ENCODE data around the gene AMFR. TPM values are rescaled to one million over a fixed set of nuclear protein-coding genes. Genes with fewer than 3 reads are reported as not detected.

Gene AMFR
- total and polyA plus RNA-seq, 8 donors, result 29.2 to 64.2 (median 47.3) TPM

DNA sequence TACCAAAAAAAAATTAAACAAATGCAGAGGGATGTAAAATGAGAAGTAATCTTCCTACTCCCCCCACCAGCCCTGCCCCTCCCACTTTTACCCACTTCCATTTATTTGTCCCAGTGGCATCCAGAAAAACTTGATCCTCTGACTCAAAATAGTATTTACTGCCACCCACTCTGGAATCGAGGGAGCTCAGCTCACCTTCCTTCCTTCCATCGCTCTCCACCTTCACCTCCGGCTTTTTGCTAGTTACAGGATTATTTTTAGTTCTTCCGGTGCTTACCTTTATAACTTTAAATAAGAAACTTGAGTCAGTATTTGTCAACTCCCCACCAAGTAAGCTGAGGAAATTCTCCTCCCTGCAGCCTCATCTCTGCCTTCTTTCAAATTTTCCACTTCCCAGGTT is 94.9 kb downstream of the AMFR start:
- FAIRE-seq (no peak), DNase-seq (no peak), ATAC-seq (no peak)
- Histone ChIP-seq H3K4me3 (no peak overlapping the region), H3K27me3 (no peaks in the 10 kb centered on the region), H3K4me1 (no peaks in the 10 kb centered on the region), H3K36me3 (no peaks in the 10 kb centered on the region), H3K9me3 (no peaks in the 10 kb centered on the region), H3K27ac (no peak overlapping the region)
- TF ChIP-seq, protein P1, sequence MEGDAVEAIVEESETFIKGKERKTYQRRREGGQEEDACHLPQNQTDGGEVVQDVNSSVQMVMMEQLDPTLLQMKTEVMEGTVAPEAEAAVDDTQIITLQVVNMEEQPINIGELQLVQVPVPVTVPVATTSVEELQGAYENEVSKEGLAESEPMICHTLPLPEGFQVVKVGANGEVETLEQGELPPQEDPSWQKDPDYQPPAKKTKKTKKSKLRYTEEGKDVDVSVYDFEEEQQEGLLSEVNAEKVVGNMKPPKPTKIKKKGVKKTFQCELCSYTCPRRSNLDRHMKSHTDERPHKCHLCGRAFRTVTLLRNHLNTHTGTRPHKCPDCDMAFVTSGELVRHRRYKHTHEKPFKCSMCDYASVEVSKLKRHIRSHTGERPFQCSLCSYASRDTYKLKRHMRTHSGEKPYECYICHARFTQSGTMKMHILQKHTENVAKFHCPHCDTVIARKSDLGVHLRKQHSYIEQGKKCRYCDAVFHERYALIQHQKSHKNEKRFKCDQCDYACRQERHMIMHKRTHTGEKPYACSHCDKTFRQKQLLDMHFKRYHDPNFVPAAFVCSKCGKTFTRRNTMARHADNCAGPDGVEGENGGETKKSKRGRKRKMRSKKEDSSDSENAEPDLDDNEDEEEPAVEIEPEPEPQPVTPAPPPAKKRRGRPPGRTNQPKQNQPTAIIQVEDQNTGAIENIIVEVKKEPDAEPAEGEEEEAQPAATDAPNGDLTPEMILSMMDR (IDR thresholded peaks at IDR 0.05), result no peak
- intact Hi-C loops (cut with DNase I), result no loop called here
- 72 to 80% methylated on average over 4 of the region's 4 CpGs for WGBS, 2 donors

GRCh38 chr16:56329887-56330286 is 95.5 kb downstream of the AMFR start:
- no peaks in the 10 kb centered on the region for H3K27me3 ChIP-seq
- intact Hi-C loops (cut with DNase I), result no loop called here
- H3K9me3 ChIP-seq, result no peaks in the 10 kb centered on the region
- FAIRE-seq (no peak), ATAC-seq (no peak), DNase-seq (peak in 1 of 6 donors; percentile 29)
- no peak overlapping the region for H3K27ac ChIP-seq
- no peaks in the 10 kb centered on the region for H3K36me3 ChIP-seq
- H3K4me3 ChIP-seq, result no peak overlapping the region
- TF ChIP-seq, protein P1 (IDR thresholded peaks at IDR 0.05), result no peak
- WGBS, 2 donors, result 70 to 74% methylated on average over 9 of the region's 9 CpGs
- no peaks in the 10 kb centered on the region for H3K4me1 ChIP-seq

DNA sequence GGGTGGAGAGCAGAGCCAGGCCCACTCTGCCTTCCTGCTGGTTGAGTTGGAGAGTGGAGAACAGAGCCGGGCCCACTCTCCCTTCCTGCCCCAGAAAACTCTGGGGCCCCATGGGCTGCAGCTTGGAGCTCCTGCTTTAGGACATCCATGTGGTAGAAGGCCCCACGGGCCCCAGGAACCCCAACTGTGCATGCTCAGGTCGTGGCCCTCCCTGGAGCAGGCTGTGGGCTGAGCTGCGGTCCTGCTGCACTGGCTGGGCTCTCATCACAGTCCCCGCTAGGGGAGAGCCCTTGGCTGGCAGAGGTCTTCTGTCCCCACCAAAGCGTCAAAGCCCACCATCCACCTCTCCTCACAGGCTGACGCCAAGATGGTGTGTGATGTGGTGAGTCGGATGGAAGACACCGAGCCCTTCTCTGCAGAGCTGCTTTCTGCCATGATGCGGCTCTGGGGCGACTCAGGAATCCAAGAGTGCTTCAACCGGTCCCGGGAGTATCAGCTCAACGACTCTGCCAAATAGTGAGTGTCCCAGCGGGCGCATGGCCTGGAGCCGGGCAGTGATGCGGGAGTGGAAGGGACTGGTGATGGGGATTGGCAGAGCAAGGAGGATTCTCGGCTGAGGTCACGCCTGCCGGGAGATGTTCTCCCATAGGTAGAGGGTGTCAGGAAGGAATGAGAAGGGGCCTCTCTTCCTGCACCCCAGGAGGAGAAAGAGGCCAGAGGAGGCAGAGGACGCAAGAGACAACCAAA is 96.9 kb downstream of the AMFR start:
- ATAC-seq (no peak), DNase-seq (peak in 1 of 6 donors; percentile 36), FAIRE-seq (no peak)
- Histone ChIP-seq H3K27ac (no peak overlapping the region), H3K4me3 (no peak overlapping the region), H3K9me3 (no peaks in the 10 kb centered on the region), H3K27me3 (no peaks in the 10 kb centered on the region), H3K4me1 (no peaks in the 10 kb centered on the region), H3K36me3 (no peaks in the 10 kb centered on the region)
- 81 to 86% methylated on average over 22 of the region's 22 CpGs for WGBS, 2 donors
- intact Hi-C loops (cut with DNase I), result no loop called here
- TF ChIP-seq, protein P1 (IDR thresholded peaks at IDR 0.05), result no peak

- H3K4me1 ChIP-seq, result no peaks in the 10 kb centered on the region
- FAIRE-seq, result no peak
- ATAC-seq, result no peak
- TF ChIP-seq, protein P1 (IDR thresholded peaks at IDR 0.05), result no peak
- H3K27me3 ChIP-seq, result no peaks in the 10 kb centered on the region
- intact Hi-C loops (cut with DNase I), result no loop called here
- DNase-seq, result no peak
- no peak overlapping the region for H3K27ac ChIP-seq
- H3K4me3 ChIP-seq, result no peak overlapping the region
- 66% methylated on average over 6 of the region's 6 CpGs for WGBS, 2 donors
- no peaks in the 10 kb centered on the region for H3K9me3 ChIP-seq
- no peaks in the 10 kb centered on the region for H3K36me3 ChIP-seq
These were observed 97.5 kb downstream of the AMFR start for GRCh38 chr16:56327929-56328258.

GRCh38 chr16:56327071-56327928 is 98.0 kb downstream of the AMFR start:
- DNase-seq (no peak), ATAC-seq (no peak), FAIRE-seq (no peak)
- Histone ChIP-seq H3K9me3 (no peaks in the 10 kb centered on the region), H3K4me3 (no peak overlapping the region), H3K4me1 (no peaks in the 10 kb centered on the region), H3K36me3 (no peaks in the 10 kb centered on the region), H3K27me3 (no peaks in the 10 kb centered on the region), H3K27ac (no peak overlapping the region)
- intact Hi-C loops (cut with DNase I), result no loop called here
- TF ChIP-seq, protein P1 (IDR thresholded peaks at IDR 0.05), result no peak
- WGBS, 2 donors, result 79 to 88% methylated on average over 18 of the region's 18 CpGs
